Stimulated activated naive CD8-positive, alpha-beta T cell treated with anti-CD3 and anti-CD28 coated beads, Interleukin-15, amount 100 ng/mL, for 72 hours (primary cell): Measurements from ENCODE around the gene BAIAP2.

Experiments
- ATAC-seq: fragments of 150-1000 bp; cut with Tn5 transposase; 2 replicates; pipeline ENCODE4 v1.10.0; 2021; ENCODE audit warnings: mild to moderate bottlenecking, moderate library complexity
- DNase-seq, 2 donors: peaks; one replicate each; pipeline ENCODE4 v3.0.0; 2021 to 2022
- H3K27ac Mint-ChIP-seq, 2 donors: one replicate each; pipeline ENCODE4 v1.8.0; 2022; ENCODE audit warnings: mild to moderate bottlenecking in 2 of 2, mixed read lengths in 2 of 2, moderate library complexity in 2 of 2
- H3K27me3 Mint-ChIP-seq: one replicate; pipeline ENCODE4 v1.8.0; 2022; ENCODE audit warnings: mixed read lengths
- H3K4me1 Mint-ChIP-seq: one replicate; pipeline ENCODE4 v1.8.0; 2022; ENCODE audit warnings: mild to moderate bottlenecking, mixed read lengths
- H3K4me3 Mint-ChIP-seq, 2 donors: one replicate each; pipeline ENCODE4 v1.8.0; 2022; ENCODE audit warnings: mild to moderate bottlenecking in 2 of 2, mixed read lengths in 2 of 2, moderate library complexity in 1 of 2
- H3K9me3 Mint-ChIP-seq, 2 donors: one replicate each; pipeline ENCODE4 v1.8.0; 2022; ENCODE audit warnings: mixed read lengths in 2 of 2

Gene BAIAP2

GRCh38 chr17:81164371-81165245, 129.7 kb downstream of the BAIAP2 start:
- DNase-seq = no peak

GRCh38 chr17:81165246-81166032, 130.5 kb downstream of the BAIAP2 start, which contains the start of gene PVALEF:
Gene PVALEF (plus strand): TSS chr17:81165507. CDS start chr17:81181227, 15,720 bp downstream.
- Mint-ChIP-seq H3K9me3 (no peaks in the 10 kb centered on the region), H3K4me3 (peak within 1 kb of the TSS in 1 of 2 donors; percentile 77)
- no peak for ATAC-seq

More at GRCh38 chr17:81164371-81165245, 129.7 kb downstream of the BAIAP2 start:
- peaks cover 7% of the 10 kb centered on the region for H3K27me3 Mint-ChIP-seq
- no peak overlapping the region for H3K27ac Mint-ChIP-seq
- H3K4me1 Mint-ChIP-seq = peaks cover 44% of the 10 kb centered on the region
- ATAC-seq = no peak
- no peaks in the 10 kb centered on the region for H3K9me3 Mint-ChIP-seq
- peak overlapping the region in 1 of 2 donors; percentile 8 for H3K4me3 Mint-ChIP-seq

GRCh38 chr17:81166033-81166492, 131.1 kb downstream of the BAIAP2 start, which contains the start of gene AATK:
Gene AATK (minus strand): TSS chr17:81166221. CDS start chr17:81165992, 229 bp downstream.
- DNase-seq = no peak

More at GRCh38 chr17:81165246-81166032, 130.5 kb downstream of the BAIAP2 start, which contains the start of gene PVALEF:
- H3K27ac Mint-ChIP-seq = no peak within 1 kb of the TSS
- DNase-seq = peak in 1 of 2 donors; percentile 33
- H3K27me3 Mint-ChIP-seq = peaks cover 7% of the 10 kb centered on the region
- H3K4me1 Mint-ChIP-seq = peaks cover 40% of the 10 kb centered on the region

More at GRCh38 chr17:81166033-81166492, 131.1 kb downstream of the BAIAP2 start, which contains the start of gene AATK:
- H3K4me1 Mint-ChIP-seq = peaks cover 34% of the 10 kb centered on the region
- H3K9me3 Mint-ChIP-seq = no peaks in the 10 kb centered on the region
- no peak for ATAC-seq
- H3K4me3 Mint-ChIP-seq = peak within 1 kb of the TSS in 1 of 2 donors; percentile 77
- no peak within 1 kb of the TSS for H3K27ac Mint-ChIP-seq
- peaks cover 7% of the 10 kb centered on the region for H3K27me3 Mint-ChIP-seq
